Measurements from ENCODE around the gene CNTNAP2. TPM values are rescaled to one million over a fixed set of nuclear protein-coding genes. Genes with fewer than 3 reads are reported as not detected.

Gene CNTNAP2
- total RNA-seq, 1 donor from 2014 or later = 2.0 TPM

GRCh38 chr7:147296986-147297385 lies 1180.4 kb downstream of the CNTNAP2 start:
- DNase-seq (ENCODE audit: low spot score) (no peak), ATAC-seq (no peak)

GRCh38 chr7:147298611-147299043 lies 1182.0 kb downstream of the CNTNAP2 start:
- ATAC-seq (no peak), DNase-seq (ENCODE audit: low spot score) (no peak)

GRCh38 chr7:147300293-147300692 lies 1183.7 kb downstream of the CNTNAP2 start:
- no peak for DNase-seq (ENCODE audit: low spot score)
- no peak for ATAC-seq

- ATAC-seq (no peak), DNase-seq (ENCODE audit: low spot score) (no peak)
Measured at GRCh38 chr7:147304376-147304775, 1187.8 kb downstream of the CNTNAP2 start.

- ATAC-seq = no peak
Measured at GRCh38 chr7:147305827-147306226, 1189.2 kb downstream of the CNTNAP2 start.

GRCh38 chr7:147308539-147308938 lies 1191.9 kb downstream of the CNTNAP2 start:
- ATAC-seq (no peak), DNase-seq (ENCODE audit: low spot score) (no peak)

More at GRCh38 chr7:147305827-147306226, 1189.2 kb downstream of the CNTNAP2 start:
- no peak for DNase-seq (ENCODE audit: low spot score)

GRCh38 chr7:147311336-147311735 lies 1194.7 kb downstream of the CNTNAP2 start:
- no peak for DNase-seq (ENCODE audit: low spot score)

GRCh38 chr7:147321504-147321903 lies 1204.9 kb downstream of the CNTNAP2 start:
- DNase-seq (ENCODE audit: low spot score) = no peak
- no peak for ATAC-seq

More at GRCh38 chr7:147311336-147311735, 1194.7 kb downstream of the CNTNAP2 start:
- no peak for ATAC-seq

GRCh38 chr7:147332988-147333387 lies 1216.4 kb downstream of the CNTNAP2 start:
- DNase-seq (ENCODE audit: low spot score) = no peak
- no peak for ATAC-seq

- DNase-seq (ENCODE audit: low spot score) (no peak), ATAC-seq (no peak)
Measured at GRCh38 chr7:147363101-147363500, 1246.5 kb downstream of the CNTNAP2 start.

- DNase-seq (ENCODE audit: low spot score) = no peak
- ATAC-seq = no peak
Measured at GRCh38 chr7:147376192-147376591, 1259.6 kb downstream of the CNTNAP2 start.

GRCh38 chr7:147380926-147381325 lies 1264.3 kb downstream of the CNTNAP2 start:
- ATAC-seq (no peak), DNase-seq (ENCODE audit: low spot score) (no peak)

GRCh38 chr7:147394329-147394728 lies 1277.7 kb downstream of the CNTNAP2 start:
- no peak for DNase-seq (ENCODE audit: low spot score)
- no peak for ATAC-seq

- DNase-seq (ENCODE audit: low spot score) (no peak), ATAC-seq (no peak)
Measured at GRCh38 chr7:147400221-147400689, 1283.7 kb downstream of the CNTNAP2 start.

- no peak for ATAC-seq
- no peak for DNase-seq (ENCODE audit: low spot score)
Measured at GRCh38 chr7:147400925-147401324, 1284.3 kb downstream of the CNTNAP2 start.

- DNase-seq (ENCODE audit: low spot score) (no peak), ATAC-seq (no peak)
Measured at GRCh38 chr7:147405621-147406020, 1289.0 kb downstream of the CNTNAP2 start.

GRCh38 chr7:147406521-147407135 lies 1290.0 kb downstream of the CNTNAP2 start:
- DNase-seq (ENCODE audit: low spot score) = no peak
- no peak for ATAC-seq

GRCh38 chr7:147411096-147411495 lies 1294.5 kb downstream of the CNTNAP2 start:
- ATAC-seq = no peak
- no peak for DNase-seq (ENCODE audit: low spot score)

- DNase-seq (ENCODE audit: low spot score) (no peak), ATAC-seq (no peak)
Measured at GRCh38 chr7:147412109-147412508, 1295.5 kb downstream of the CNTNAP2 start.

GRCh38 chr7:147412782-147413556 lies 1296.4 kb downstream of the CNTNAP2 start:
- DNase-seq (ENCODE audit: low spot score) = no peak
- ATAC-seq = no peak

GRCh38 chr7:147413557-147413870 lies 1296.9 kb downstream of the CNTNAP2 start:
- no peak for ATAC-seq
- no peak for DNase-seq (ENCODE audit: low spot score)

GRCh38 chr7:147415991-147416390 lies 1299.4 kb downstream of the CNTNAP2 start:
- ATAC-seq (no peak), DNase-seq (ENCODE audit: low spot score) (no peak)

All from left lobe of liver (tissue), 2 donors.